Measurements from ENCODE around the gene SLC35B2.

SLC35B2 gene

GRCh38 chr6:44219815-44220784 is 37.2 kb downstream of the SLC35B2 start:
- DNase-seq: no peak

- DNase-seq: peak; percentile 89
Measured at GRCh38 chr6:44219053-44219814, 38.1 kb downstream of the SLC35B2 start.

GRCh38 chr6:44217332-44218143 is 39.8 kb downstream of the SLC35B2 start:
- DNase-seq: peak; percentile 47

DNA sequence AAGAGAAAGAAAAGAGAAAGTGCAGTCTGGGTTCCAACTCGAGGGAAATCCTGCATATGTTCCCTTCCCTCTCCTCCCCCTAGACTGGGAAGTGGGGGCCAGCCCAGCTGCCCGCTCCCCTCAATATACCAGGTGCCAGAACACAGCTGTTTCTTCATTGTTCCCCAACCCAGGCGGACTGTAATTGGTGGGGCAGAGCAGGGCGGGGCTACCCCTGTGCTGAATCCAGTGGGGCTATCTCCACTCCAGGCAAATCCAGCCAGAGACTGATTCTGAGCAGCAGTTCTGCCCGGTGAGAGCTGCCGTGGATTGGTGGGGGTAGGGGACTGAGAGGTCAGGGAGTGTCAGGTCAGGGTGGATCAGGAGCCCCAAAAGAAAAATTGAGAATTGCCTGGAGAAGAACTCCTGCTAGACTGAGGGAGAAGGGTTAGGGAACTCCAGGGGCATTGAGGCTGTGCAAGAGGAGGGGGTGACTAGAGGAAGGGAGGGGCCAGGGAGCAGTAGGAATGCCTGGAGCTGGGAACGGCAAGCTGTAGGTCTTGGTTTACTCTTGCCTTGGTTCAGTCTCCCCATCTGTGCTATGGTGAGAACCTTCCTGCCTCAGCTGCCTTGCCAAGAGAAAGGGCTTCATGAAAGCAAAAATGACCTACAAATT is 40.5 kb downstream of the SLC35B2 start, which contains the start of gene MYMX:
Gene MYMX, plus strand, starts transcription at position 250 of the 655 bp plus-strand sequence. CDS start 546 bp downstream, outside the sequence.
- DNase-seq: peak; percentile 39

DNA sequence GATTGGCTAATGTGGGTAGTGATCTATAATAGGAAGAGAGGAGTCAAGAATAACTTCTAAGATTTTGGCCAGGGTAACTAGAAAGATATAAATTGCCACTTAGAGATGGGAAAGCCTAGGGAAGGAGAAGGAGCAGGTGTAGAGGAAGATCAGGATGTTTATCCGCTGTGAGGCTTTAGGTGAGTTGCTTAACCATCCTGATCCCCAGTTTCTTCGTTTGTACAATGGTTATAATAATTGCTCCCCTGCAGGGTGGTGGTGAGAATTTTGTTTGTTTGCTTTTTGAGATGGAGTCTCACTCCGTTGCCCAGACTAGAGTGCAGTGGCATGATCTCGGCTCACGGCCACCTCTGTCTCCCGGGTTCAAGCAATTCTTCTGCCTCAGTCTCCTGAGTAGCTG is 43.0 kb downstream of the SLC35B2 start:
- no peak for DNase-seq

GRCh38 chr6:44211284-44211683 is 46.0 kb downstream of the SLC35B2 start:
- DNase-seq: no peak

DNA sequence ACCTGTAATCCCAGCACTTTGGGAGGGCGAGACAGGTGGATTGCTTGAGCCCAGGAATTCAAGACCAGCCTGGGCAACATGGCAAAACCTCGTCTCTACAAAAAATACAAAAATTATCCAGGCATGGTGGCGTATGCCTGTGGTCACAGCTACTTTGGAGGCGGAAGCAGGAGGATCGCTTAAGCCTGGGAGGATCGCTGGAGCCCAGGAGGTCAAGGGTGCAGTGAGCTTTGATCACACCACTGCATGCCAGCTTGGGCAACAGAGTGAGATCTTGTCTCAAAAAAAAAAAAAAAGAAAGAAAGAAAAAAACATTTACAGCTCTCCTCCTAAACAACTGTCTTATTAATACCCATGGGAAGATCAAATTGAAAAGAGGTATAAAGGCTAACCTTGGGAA is 49.4 kb downstream of the SLC35B2 start:
- no peak for DNase-seq

All from retina (tissue), 1 donor.